ENCODE results near the gene FKBP1A.

Gene FKBP1A

DNA sequence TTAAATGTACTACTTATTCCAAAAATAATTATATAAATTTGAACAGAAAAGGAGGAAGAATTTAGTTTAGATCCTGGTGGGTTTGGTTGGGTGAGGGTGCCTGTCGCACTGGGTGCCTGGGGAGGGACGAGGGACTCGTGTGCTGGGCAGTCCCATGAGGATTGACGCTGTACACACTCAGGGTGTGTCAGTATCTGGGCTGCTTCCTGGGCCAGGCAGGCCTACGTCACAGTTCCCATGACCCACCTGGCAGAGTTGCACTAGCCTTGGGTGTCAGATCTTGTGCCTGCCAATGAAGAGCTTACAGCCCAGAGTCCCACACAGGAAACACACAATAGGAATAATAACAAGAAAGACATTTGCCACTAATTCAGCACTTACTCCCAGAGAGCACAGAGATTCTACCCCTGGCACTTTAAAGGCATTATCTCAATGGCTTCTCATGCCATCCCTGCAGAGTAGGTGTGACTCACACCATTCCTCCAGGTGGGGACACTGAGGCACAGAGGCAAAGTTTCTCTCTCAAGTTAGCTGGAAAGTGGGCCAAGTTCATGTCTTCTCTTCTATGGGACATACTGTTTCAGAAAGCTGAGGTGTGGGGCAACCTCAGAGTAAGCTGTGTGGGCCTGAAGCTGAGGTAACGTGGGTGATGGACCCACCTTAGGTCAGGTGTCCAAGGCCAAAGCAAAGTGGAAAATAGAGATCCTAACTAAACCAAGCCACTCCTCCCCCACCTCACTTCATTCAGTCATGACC lies 62.6 kb downstream of the FKBP1A start:
- peak; percentile 30 for DNase-seq

GRCh38 chr20:1328680-1329330 lies 64.0 kb downstream of the FKBP1A start, which contains the start of gene SDCBP2:
Gene SDCBP2, minus strand, starts transcription at chr20:1329139. Its CDS starts 8,723 bp downstream, at chr20:1320416.
- DNase-seq = no peak

DNA sequence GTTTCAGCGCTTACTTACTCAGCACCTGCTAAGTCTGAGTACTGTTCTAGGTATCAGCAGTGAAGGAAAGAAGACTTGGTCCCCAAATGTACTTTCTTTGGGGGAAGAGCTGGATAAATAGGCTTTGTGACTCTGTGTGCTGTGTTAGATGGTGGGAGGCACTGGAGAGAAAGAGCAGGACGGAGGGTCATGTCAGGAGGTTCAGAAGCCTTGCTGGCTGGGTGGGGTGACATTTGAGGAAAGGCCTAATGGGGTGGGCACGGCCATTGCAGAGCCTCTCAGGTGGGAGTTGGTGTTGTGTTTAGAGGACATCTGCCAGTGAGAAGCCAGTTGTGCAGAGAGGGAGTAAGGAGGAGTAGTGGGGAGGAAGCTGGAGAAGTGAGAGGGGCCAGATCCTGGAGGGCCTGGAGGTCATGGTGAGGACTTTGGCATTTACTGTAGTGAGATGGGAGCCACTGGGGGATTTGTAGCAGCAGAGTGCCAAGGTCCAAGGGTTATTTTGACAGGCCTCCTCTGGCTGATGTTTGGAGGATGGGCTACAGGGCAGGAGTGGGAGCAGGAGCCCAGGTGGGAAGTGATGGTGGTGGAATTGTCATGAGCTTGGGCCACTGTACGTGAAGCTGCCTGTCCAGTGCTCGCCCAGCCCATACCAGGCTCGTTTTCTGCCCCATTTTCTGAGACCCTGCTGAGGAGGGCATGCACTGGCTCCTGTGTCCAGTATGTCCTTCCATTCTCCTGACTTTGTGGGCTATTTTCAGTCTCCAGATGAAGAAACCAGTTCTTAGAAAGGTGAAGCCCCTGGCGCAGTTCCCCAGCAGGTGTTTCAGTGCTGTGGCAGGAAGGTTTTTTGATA lies 64.8 kb downstream of the FKBP1A start:
- no peak for DNase-seq

- DNase-seq = no peak
Observed at GRCh38 chr20:1327241-1327653, 65.6 kb downstream of the FKBP1A start.

GRCh38 chr20:1326031-1326930 lies 66.6 kb downstream of the FKBP1A start:
- no peak for DNase-seq

- DNase-seq = peak; percentile 98
Observed at GRCh38 chr20:1325173-1326030, 67.5 kb downstream of the FKBP1A start.

GRCh38 chr20:1324598-1325172 lies 68.2 kb downstream of the FKBP1A start:
- peak; percentile 38 for DNase-seq

- no peak for DNase-seq
Observed at GRCh38 chr20:1323830-1324597, 68.8 kb downstream of the FKBP1A start.

- no peak for DNase-seq
Observed at GRCh38 chr20:1323256-1323655, 69.6 kb downstream of the FKBP1A start.

- DNase-seq = no peak
Observed at GRCh38 chr20:1322511-1323245, 70.2 kb downstream of the FKBP1A start.

DNA sequence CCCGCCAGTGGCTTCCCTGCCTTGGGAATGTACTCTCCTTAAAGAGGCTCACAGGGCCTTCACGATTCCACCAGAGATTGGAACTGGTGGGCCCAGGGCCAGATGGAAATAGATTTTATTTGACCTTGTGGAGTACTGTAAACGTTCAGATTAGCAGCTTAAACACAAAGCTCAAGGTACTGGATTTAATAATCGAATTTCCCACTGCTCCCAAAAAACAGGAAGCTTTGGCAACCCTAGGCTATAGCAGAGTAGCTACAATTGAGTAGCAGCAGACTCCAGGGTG lies 71.3 kb downstream of the FKBP1A start:
- DNase-seq = no peak

DNA sequence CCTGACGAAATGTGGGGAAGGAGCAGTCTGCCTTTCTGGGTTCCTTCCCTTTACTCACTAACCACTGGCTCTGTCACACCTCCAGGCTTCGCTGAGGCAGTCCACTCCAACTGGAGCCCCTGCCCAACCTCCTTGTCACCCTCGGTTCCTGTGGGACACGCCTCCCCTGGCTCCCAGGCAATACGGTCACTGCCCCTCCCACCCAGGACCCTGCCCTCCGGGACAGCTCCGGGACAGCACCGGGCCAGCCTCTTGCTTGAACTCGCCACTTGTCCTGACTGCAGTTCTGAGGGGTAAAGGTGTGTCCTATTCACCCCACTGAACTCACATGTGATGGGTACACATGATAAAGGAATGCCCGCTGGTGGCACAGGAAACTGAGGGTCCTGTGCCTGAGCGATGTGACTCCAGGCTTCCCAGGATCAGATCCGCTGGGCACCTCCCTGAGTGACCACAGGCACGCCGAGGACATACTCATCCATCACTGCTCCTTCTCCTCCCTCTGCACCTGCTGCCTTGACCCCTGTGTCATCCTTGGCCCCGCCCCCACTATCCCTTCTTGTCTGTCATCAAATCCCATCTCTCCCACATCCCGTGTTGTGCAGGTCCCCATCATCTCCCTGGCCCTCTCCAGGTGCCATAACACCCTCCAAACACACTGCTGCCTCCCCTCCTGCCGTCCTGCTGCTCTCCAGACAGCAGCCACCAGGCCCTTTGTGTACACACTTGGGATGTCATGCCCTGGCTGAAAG lies 71.8 kb downstream of the FKBP1A start:
- DNase-seq = no peak

- DNase-seq = no peak
Observed at GRCh38 chr20:1320016-1320415, 72.8 kb downstream of the FKBP1A start.

DNA sequence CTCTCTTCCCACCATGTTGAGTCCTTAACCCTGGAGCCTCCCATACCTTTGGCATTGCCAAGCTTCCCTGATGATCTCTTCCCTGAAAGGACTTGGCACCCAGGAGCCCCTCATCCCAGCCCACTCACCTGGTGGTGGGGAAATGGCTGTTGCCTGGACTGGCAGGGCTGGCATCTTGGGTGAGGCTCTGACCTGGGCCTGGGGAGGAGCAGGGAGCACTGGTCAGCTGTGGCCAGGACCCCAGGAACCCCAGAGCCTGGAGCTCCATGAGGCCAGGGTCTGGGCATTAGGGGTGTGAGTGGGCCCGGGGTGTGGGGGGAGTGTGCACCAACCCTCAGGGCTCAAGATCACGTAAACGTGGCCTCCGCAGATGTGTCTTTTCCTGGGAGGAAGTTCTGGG lies 73.4 kb downstream of the FKBP1A start:
- no peak for DNase-seq

DNA sequence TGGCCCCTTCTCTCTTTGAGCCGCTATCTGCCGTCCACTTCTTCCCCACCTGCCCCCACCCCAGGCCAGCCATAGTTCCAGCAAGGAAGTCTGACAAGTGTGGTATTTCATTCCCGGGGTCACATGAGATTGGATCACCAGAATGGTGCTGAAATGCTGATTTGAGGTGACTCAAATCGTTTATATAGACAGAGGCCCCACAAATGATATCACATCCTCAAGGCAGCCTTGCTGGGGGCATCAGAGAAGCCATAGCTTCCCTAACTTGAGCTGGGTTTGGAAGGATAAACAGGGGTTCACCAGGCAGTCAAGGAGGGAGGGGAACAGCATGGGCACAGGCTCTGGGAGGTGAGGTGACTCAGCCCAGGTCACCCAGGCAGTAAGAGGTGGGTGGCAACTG lies 73.8 kb downstream of the FKBP1A start:
- no peak for DNase-seq
